ENCODE measurements around the gene PRKCE. TPM values are rescaled to one million over a fixed set of nuclear protein-coding genes. Genes with fewer than 3 reads are reported as not detected.

Gene PRKCE
- total RNA-seq, 2 donors from 2014 or later = 7.3 to 20.8 TPM

- H3K9me3 ChIP-seq = no peaks in the 10 kb centered on the region
- peak overlapping the region; percentile 70 to 77 (median 74) for H3K27ac ChIP-seq
- no peaks in the 10 kb centered on the region for H3K27me3 ChIP-seq
- no peaks in the 10 kb centered on the region for H3K36me3 ChIP-seq (replicated peaks in 1 of 2; ENCODE audit: insufficient read depth in 1 of 2, low read depth in 2 of 2)
- intact Hi-C loops (cut with DNase I) = no loop called here
- peak; percentile 87 for ATAC-seq
- TF ChIP-seq CTCF (IDR thresholded peaks at IDR 0.05) (no peak), POLR2A (IDR thresholded peaks at IDR 0.05) (no peak)
- 10 to 21% methylated on average over 11 of the region's 11 CpGs for WGBS, 2 donors
- DNase-seq = peak; percentile 71 to 87 (median 82)
- H3K4me1 ChIP-seq = peaks cover 28% of the 10 kb centered on the region
- no peak overlapping the region for H3K4me3 ChIP-seq
These were observed 340.7 kb downstream of the PRKCE start for GRCh38 chr2:45992021-45992740.

- Histone ChIP-seq H3K27me3 (no peaks in the 10 kb centered on the region), H3K9me3 (no peaks in the 10 kb centered on the region), H3K27ac (peak overlapping the region; percentile 70 to 77 (median 74)), H3K4me3 (no peak overlapping the region), H3K36me3 (replicated peaks in 1 of 2; ENCODE audit: insufficient read depth in 1 of 2, low read depth in 2 of 2) (no peaks in the 10 kb centered on the region), H3K4me1 (peaks cover 28% of the 10 kb centered on the region)
- peak; percentile 10 for ATAC-seq
- TF ChIP-seq CTCF (IDR thresholded peaks at IDR 0.05) = no peak
- no peak for TF ChIP-seq POLR2A (IDR thresholded peaks at IDR 0.05)
- intact Hi-C loops (cut with DNase I) = no loop called here
- WGBS, 2 donors = 30 to 47% methylated on average over 7 of the region's 7 CpGs
- DNase-seq = no peak
These were observed 341.4 kb downstream of the PRKCE start for GRCh38 chr2:45992741-45993475.

- TF ChIP-seq POLR2A (IDR thresholded peaks at IDR 0.05) (no peak), CTCF (IDR thresholded peaks at IDR 0.05) (peak; percentile 50 to 84 (median 76))
- WGBS, 2 donors = 10 to 11% methylated on average over 6 of the region's 6 CpGs
- peak; percentile 60 for ATAC-seq
- Histone ChIP-seq H3K27me3 (no peaks in the 10 kb centered on the region), H3K27ac (peak overlapping the region in 2 of 4 donors; percentile 73 to 77), H3K4me3 (no peak overlapping the region), H3K4me1 (peaks cover 28% of the 10 kb centered on the region), H3K9me3 (no peaks in the 10 kb centered on the region), H3K36me3 (replicated peaks in 1 of 2; ENCODE audit: insufficient read depth in 1 of 2, low read depth in 2 of 2) (no peaks in the 10 kb centered on the region)
- peak; percentile 73 to 80 (median 76) for DNase-seq
- intact Hi-C loops (cut with DNase I) = no loop called here
These were observed 342.1 kb downstream of the PRKCE start for GRCh38 chr2:45993476-45993991.

- WGBS, 2 donors = 79 to 81% methylated on average over 3 of the region's 3 CpGs
- no peak overlapping the region for H3K27ac ChIP-seq
- no peaks in the 10 kb centered on the region for H3K36me3 ChIP-seq (replicated peaks in 1 of 2; ENCODE audit: insufficient read depth in 1 of 2, low read depth in 2 of 2)
- TF ChIP-seq CTCF (IDR thresholded peaks at IDR 0.05) = no peak
- TF ChIP-seq POLR2A (IDR thresholded peaks at IDR 0.05) = no peak
- peaks cover 28% of the 10 kb centered on the region for H3K4me1 ChIP-seq
- intact Hi-C loops (cut with DNase I) = no loop called here
- no peaks in the 10 kb centered on the region for H3K27me3 ChIP-seq
- DNase-seq (no peak), ATAC-seq (no peak)
- H3K4me3 ChIP-seq = no peak overlapping the region
- H3K9me3 ChIP-seq = no peaks in the 10 kb centered on the region
These were observed 342.6 kb downstream of the PRKCE start for GRCh38 chr2:45994060-45994459.

Data from body of pancreas (tissue), 4 donors.